Sigmoid colon (tissue), 7 donors: ENCODE results near the gene HIVEP3. TPM values are rescaled to one million over a fixed set of nuclear protein-coding genes. Genes with fewer than 3 reads are reported as not detected.

Experiments used
- DNase-seq: peaks from one replicate; pipeline ENCODE4 v3.0.0-alpha.2; 2019
- H3K27ac ChIP-seq, 4 donors: fragments of 200-600 bp; sonication (generic); one replicate each; pipeline ENCODE4 v1.5.1; 2016 to 2019; ENCODE audit warnings: mild to moderate bottlenecking in 1 of 4
- H3K27me3 ChIP-seq, 3 donors: fragments of 200-600 bp; sonication (generic); one replicate each; pipeline ENCODE4 v1.5.1; 2019; ENCODE audit warnings: mild to moderate bottlenecking in 1 of 3
- H3K36me3 ChIP-seq, 4 donors: fragments of 200-600 bp; sonication (generic); one replicate each; pipeline ENCODE4 v1.5.1; 2016 to 2019
- H3K4me1 ChIP-seq, 4 donors: fragments of 200-600 bp; sonication (generic); one replicate each; pipeline ENCODE4 v1.5.1; 2017 to 2019
- H3K4me3 ChIP-seq, 4 donors: fragments of 200-600 bp; sonication (generic); one replicate each; pipeline ENCODE4 v1.5.1; 2017 to 2019; ENCODE audit warnings: mild to moderate bottlenecking in 2 of 4, moderate library complexity in 1 of 4
- H3K9me3 ChIP-seq, 4 donors: fragments of 200-600 bp in 3 of 4; sonication (generic) in 3 of 4; one replicate each; pipeline versions ENCODE4 v1.5.1 to v1.6.1; 2013 to 2019
- CTCF ChIP-seq, 4 experiments: fragments of 450-650 bp in 3 of 4; fragments of 200-600 bp in 1 of 4; IDR thresholded peaks; one replicate each; pipeline ENCODE4 v1.5.1; 2016 to 2019; ENCODE audit warnings: antibody characterized with exemption in 4 of 4, mild to moderate bottlenecking in 3 of 4, moderate library complexity in 2 of 4
- EP300 ChIP-seq, 4 donors: sonication (generic); formaldehyde crosslinking; IDR thresholded peaks; one replicate each; pipeline ENCODE4 v1.6.1; 2017; ENCODE audit warnings: antibody characterized with exemption in 4 of 4
- POLR2A ChIP-seq, 2 donors: fragments of 450-650 bp; IDR thresholded peaks; one replicate each; pipeline ENCODE4 v1.6.1; 2016; ENCODE audit warnings: antibody characterized with exemption in 2 of 2, mild to moderate bottlenecking in 2 of 2, moderate library complexity in 2 of 2
- POLR2AphosphoS5 ChIP-seq, 4 donors: sonication (generic); formaldehyde crosslinking; IDR thresholded peaks; one replicate each; pipeline ENCODE4 v1.6.1; 2017; ENCODE audit warnings: antibody characterized with exemption in 4 of 4
- WGBS, 2 donors: extraction: QIAGEN DNeasy Blood & Tissue Kit; methylation state at CpG; one replicate each; pipeline ENCODE4 v1.1.7; 2013; 5-methylcytosine and 5-hydroxymethylcytosine counted together
- intact Hi-C: fragments of 100-400 bp; cut with DNase I; formaldehyde crosslinking; loops from one replicate; pipeline ENCODE4 v1.15.1; 2023
- polyA plus RNA-seq, 3 donors: library from polyadenylated mRNA; stranded (reverse); fragments of 200-250 nt; gene quantifications; one replicate each; pipeline ENCODE4 v1.2.3, GENCODE V29; 2013
- total RNA-seq, 4 donors: library from RNA; depleted of rRNA; stranded (reverse); fragments of >200 nt; gene quantifications; one replicate each; pipeline ENCODE4 v1.1.0, GENCODE V29; 2016
- donor health status: healthy with polysubstance abuse.
- donor health status: Bipolar disorder and iron deficiency.
- donor health status: healthy.

Gene HIVEP3
- total and polyA plus RNA-seq, 7 donors, result 1.4 to 7.8 (median 3.2) TPM

GRCh38 chr1:41679531-41679930, 239.2 kb downstream of the HIVEP3 start:
- intact Hi-C loops, result no loop called here
- no peaks in the 10 kb centered on the region for H3K9me3 ChIP-seq
- no peak for TF ChIP-seq POLR2AphosphoS5 (IDR thresholded peaks at IDR 0.05)
- no peak for TF ChIP-seq EP300 (IDR thresholded peaks at IDR 0.05)
- TF ChIP-seq CTCF (IDR thresholded peaks at IDR 0.05), result no peak
- TF ChIP-seq POLR2A (IDR thresholded peaks at IDR 0.05), result no peak
- H3K4me3 ChIP-seq, result no peak overlapping the region
- WGBS, 2 donors, result 90 to 91% methylated on average over 1 of the region's 1 CpG
- no peaks in the 10 kb centered on the region for H3K36me3 ChIP-seq
- H3K27ac ChIP-seq, result no peak overlapping the region
- H3K4me1 ChIP-seq, result peaks cover 0 to 10% (median 0%) of the 10 kb centered on the region in 4 donors
- no peak for DNase-seq
- H3K27me3 ChIP-seq, result no peaks in the 10 kb centered on the region

DNA sequence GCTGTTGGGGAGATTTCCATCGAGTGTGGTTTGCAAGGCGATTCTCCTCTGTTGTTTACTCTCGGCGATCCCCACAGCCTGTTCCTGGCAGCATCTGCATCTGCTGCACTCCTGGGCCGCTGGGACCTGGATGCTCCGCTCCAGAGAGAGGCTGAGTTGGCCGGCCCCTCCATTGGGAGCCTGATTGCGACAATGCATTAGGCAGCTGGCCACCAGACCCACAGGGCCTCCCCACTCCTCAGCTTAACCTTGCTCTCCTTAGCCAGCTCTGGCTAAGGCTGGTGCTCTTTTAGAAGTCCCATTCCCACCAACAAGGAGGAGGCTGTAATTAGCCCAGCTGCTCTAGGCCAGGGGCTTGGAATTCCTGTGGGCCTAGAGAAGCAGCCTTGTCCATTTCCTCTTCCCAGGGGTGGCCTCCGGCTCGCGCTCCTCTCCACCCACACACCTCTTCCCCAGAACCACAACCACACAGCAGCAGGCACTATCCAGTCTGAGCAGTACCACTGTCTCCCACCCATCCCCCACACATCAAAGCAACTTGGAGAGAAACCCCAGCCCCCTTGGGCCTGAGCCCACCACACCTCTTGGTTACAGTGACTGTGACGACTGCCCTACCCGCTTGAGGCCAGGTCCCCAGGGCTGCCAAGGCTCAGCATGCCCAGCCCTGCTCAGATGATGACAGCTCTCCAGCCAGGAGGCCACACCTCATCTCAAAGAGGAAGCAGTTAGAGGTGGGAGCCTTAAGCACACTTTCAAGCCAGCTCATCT, 240.4 kb downstream of the HIVEP3 start:
- WGBS, 2 donors, result 65 to 76% methylated on average over 13 of the region's 13 CpGs
- H3K4me1 ChIP-seq, result peaks cover 0 to 4% (median under 1%) of the 10 kb centered on the region in 4 donors
- peak; percentile 87 for DNase-seq
- no peak for TF ChIP-seq CTCF (IDR thresholded peaks at IDR 0.05)
- TF ChIP-seq POLR2AphosphoS5 (IDR thresholded peaks at IDR 0.05), result no peak
- no peak for TF ChIP-seq POLR2A (IDR thresholded peaks at IDR 0.05)
- TF ChIP-seq EP300 (IDR thresholded peaks at IDR 0.05), result no peak
- no peaks in the 10 kb centered on the region for H3K9me3 ChIP-seq
- H3K27ac ChIP-seq, result peak overlapping the region in 1 of 4 donors; percentile 21
- H3K4me3 ChIP-seq, result no peak overlapping the region
- H3K36me3 ChIP-seq, result no peaks in the 10 kb centered on the region
- no peaks in the 10 kb centered on the region for H3K27me3 ChIP-seq
- intact Hi-C loops, result no loop called here

GRCh38 chr1:41677620-41678019, 241.1 kb downstream of the HIVEP3 start:
- Histone ChIP-seq H3K4me3 (no peak overlapping the region), H3K9me3 (no peaks in the 10 kb centered on the region), H3K27me3 (no peaks in the 10 kb centered on the region), H3K36me3 (no peaks in the 10 kb centered on the region), H3K27ac (peak overlapping the region in 2 of 4 donors; percentile 11 to 18), H3K4me1 (peaks cover 0 to 6% (median 2%) of the 10 kb centered on the region in 4 donors)
- DNase-seq, result no peak
- TF ChIP-seq EP300 (IDR thresholded peaks at IDR 0.05), result no peak
- no peak for TF ChIP-seq POLR2AphosphoS5 (IDR thresholded peaks at IDR 0.05)
- TF ChIP-seq POLR2A (IDR thresholded peaks at IDR 0.05), result no peak
- no peak for TF ChIP-seq CTCF (IDR thresholded peaks at IDR 0.05)
- intact Hi-C loops, result no loop called here
- WGBS, 2 donors, result 96% methylated on average over 7 of the region's 7 CpGs

DNA sequence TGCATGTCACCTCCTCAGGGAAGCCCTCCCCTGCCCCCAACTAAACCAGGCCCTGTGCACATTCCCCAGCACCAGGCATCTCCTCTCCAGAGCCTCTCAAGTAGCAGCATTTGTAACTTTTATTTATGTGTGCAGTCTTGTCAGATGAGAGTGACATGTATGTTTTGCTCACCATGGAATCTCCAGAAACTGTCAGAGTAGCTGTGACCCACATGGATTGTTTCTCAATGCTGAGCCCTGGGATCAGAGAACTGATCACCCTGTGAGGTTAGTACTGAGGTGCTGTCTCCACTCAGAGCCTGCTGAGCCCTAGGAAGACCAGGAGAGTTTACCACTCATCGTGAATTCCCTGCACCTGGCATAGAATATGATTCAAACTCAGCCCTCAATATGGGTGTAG, 243.3 kb downstream of the HIVEP3 start:
- H3K9me3 ChIP-seq, result no peaks in the 10 kb centered on the region
- H3K4me3 ChIP-seq, result no peak overlapping the region
- H3K36me3 ChIP-seq, result no peaks in the 10 kb centered on the region
- H3K27ac ChIP-seq, result no peak overlapping the region
- peaks cover 0 to 6% (median 2%) of the 10 kb centered on the region in 4 donors for H3K4me1 ChIP-seq
- intact Hi-C loops, result no loop called here
- H3K27me3 ChIP-seq, result no peaks in the 10 kb centered on the region
- 93 to 98% methylated on average over 1 of the region's 1 CpG for WGBS, 2 donors
- no peak for DNase-seq
- TF ChIP-seq POLR2A (IDR thresholded peaks at IDR 0.05), result no peak
- no peak for TF ChIP-seq POLR2AphosphoS5 (IDR thresholded peaks at IDR 0.05)
- TF ChIP-seq EP300 (IDR thresholded peaks at IDR 0.05), result no peak
- no peak for TF ChIP-seq CTCF (IDR thresholded peaks at IDR 0.05)
